Measurements from ENCODE around the gene RNF17.

Gene RNF17

GRCh38 chr13:24858953-24859352 lies 95.0 kb downstream of the RNF17 start:
- Histone ChIP-seq H3K4me1 (ENCODE audit: control insufficient read depth in 2 of 2, insufficient read depth in 2 of 2, low read length in 2 of 2) (no peaks in the 10 kb centered on the region), H3K36me3 (ENCODE audit: control insufficient read depth in 2 of 2, insufficient read depth in 2 of 2, low read length in 2 of 2) (no peaks in the 10 kb centered on the region), H3K4me3 (ENCODE audit: low read length in 2 of 2) (no peak overlapping the region), H3K9me3 (ENCODE audit: control insufficient read depth in 2 of 2, low read length in 2 of 2) (no peaks in the 10 kb centered on the region), H3K27me3 (ENCODE audit: control insufficient read depth in 2 of 2, insufficient read depth in 2 of 2, low read length in 2 of 2) (no peaks in the 10 kb centered on the region), H3K9ac (ENCODE audit: low read depth in 1 of 2, low read length in 2 of 2) (no peak overlapping the region), H3K27ac (ENCODE audit: low read depth in 2 of 2, low read length in 2 of 2) (no peak overlapping the region)

DNA sequence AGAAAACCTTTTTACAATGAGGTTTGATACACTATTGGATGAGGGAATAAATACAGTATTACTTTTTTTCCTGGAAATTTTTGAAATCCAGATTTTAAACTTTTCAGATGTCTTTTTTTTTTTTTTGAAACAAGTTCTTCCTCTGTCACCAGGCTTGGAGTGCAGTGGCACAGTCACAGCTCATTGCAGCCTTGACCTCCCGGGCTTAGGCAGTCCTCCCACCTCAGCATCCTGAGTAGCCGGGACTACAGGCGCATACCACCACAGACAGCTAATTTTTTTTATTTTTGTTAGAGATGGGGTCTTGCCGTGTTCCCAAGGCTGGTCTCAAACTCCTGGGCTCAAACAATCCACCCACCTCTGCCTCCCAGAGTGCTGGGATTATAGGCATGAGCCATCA lies 96.8 kb downstream of the RNF17 start:
- H3K27ac ChIP-seq (ENCODE audit: low read depth in 2 of 2, low read length in 2 of 2), result no peak overlapping the region
- no peak overlapping the region for H3K9ac ChIP-seq (ENCODE audit: low read depth in 1 of 2, low read length in 2 of 2)
- no peak overlapping the region for H3K4me3 ChIP-seq (ENCODE audit: low read length in 2 of 2)
- H3K9me3 ChIP-seq (ENCODE audit: control insufficient read depth in 2 of 2, low read length in 2 of 2), result no peaks in the 10 kb centered on the region
- no peaks in the 10 kb centered on the region for H3K4me1 ChIP-seq (ENCODE audit: control insufficient read depth in 2 of 2, insufficient read depth in 2 of 2, low read length in 2 of 2)
- no peaks in the 10 kb centered on the region for H3K27me3 ChIP-seq (ENCODE audit: control insufficient read depth in 2 of 2, insufficient read depth in 2 of 2, low read length in 2 of 2)
- H3K36me3 ChIP-seq (ENCODE audit: control insufficient read depth in 2 of 2, insufficient read depth in 2 of 2, low read length in 2 of 2), result no peaks in the 10 kb centered on the region

GRCh38 chr13:24861617-24862362 lies 97.8 kb downstream of the RNF17 start:
- Histone ChIP-seq H3K27me3 (ENCODE audit: control insufficient read depth in 2 of 2, insufficient read depth in 2 of 2, low read length in 2 of 2) (no peaks in the 10 kb centered on the region), H3K4me3 (ENCODE audit: low read length in 2 of 2) (no peak overlapping the region), H3K4me1 (ENCODE audit: control insufficient read depth in 2 of 2, insufficient read depth in 2 of 2, low read length in 2 of 2) (no peaks in the 10 kb centered on the region), H3K9me3 (ENCODE audit: control insufficient read depth in 2 of 2, low read length in 2 of 2) (no peaks in the 10 kb centered on the region), H3K36me3 (ENCODE audit: control insufficient read depth in 2 of 2, insufficient read depth in 2 of 2, low read length in 2 of 2) (no peaks in the 10 kb centered on the region), H3K27ac (ENCODE audit: low read depth in 2 of 2, low read length in 2 of 2) (no peak overlapping the region), H3K9ac (ENCODE audit: low read depth in 1 of 2, low read length in 2 of 2) (no peak overlapping the region)

GRCh38 chr13:24863748-24864540 lies 100.0 kb downstream of the RNF17 start:
- H3K4me3 ChIP-seq (ENCODE audit: low read length in 2 of 2), result no peak overlapping the region
- no peak overlapping the region for H3K27ac ChIP-seq (ENCODE audit: low read depth in 2 of 2, low read length in 2 of 2)
- H3K4me1 ChIP-seq (ENCODE audit: control insufficient read depth in 2 of 2, insufficient read depth in 2 of 2, low read length in 2 of 2), result no peaks in the 10 kb centered on the region
- H3K36me3 ChIP-seq (ENCODE audit: control insufficient read depth in 2 of 2, insufficient read depth in 2 of 2, low read length in 2 of 2), result no peaks in the 10 kb centered on the region
- no peaks in the 10 kb centered on the region for H3K27me3 ChIP-seq (ENCODE audit: control insufficient read depth in 2 of 2, insufficient read depth in 2 of 2, low read length in 2 of 2)
- no peaks in the 10 kb centered on the region for H3K9me3 ChIP-seq (ENCODE audit: control insufficient read depth in 2 of 2, low read length in 2 of 2)
- H3K9ac ChIP-seq (ENCODE audit: low read depth in 1 of 2, low read length in 2 of 2), result no peak overlapping the region

DNA sequence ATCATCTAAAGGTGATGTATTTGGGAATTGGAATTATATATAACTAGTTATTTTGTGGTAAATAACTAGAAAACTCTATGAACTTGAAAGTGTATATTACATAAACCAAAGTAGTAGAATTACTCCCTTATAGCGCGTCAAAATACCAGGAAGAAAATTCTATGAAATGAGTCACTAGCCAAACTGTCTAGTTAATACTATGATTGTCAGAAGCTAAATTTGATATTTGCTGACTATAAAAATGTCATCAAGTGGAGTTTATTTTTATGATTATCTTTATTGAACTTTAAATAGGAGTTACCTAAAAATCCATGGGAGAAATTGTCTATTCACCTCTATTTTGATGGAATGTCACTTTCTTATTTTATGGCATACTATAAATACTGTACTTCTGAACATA lies 100.6 kb downstream of the RNF17 start:
- no peak overlapping the region for H3K27ac ChIP-seq (ENCODE audit: low read depth in 2 of 2, low read length in 2 of 2)
- H3K27me3 ChIP-seq (ENCODE audit: control insufficient read depth in 2 of 2, insufficient read depth in 2 of 2, low read length in 2 of 2), result no peaks in the 10 kb centered on the region
- no peaks in the 10 kb centered on the region for H3K36me3 ChIP-seq (ENCODE audit: control insufficient read depth in 2 of 2, insufficient read depth in 2 of 2, low read length in 2 of 2)
- H3K9ac ChIP-seq (ENCODE audit: low read depth in 1 of 2, low read length in 2 of 2), result no peak overlapping the region
- H3K4me3 ChIP-seq (ENCODE audit: low read length in 2 of 2), result no peak overlapping the region
- H3K4me1 ChIP-seq (ENCODE audit: control insufficient read depth in 2 of 2, insufficient read depth in 2 of 2, low read length in 2 of 2), result no peaks in the 10 kb centered on the region
- H3K9me3 ChIP-seq (ENCODE audit: control insufficient read depth in 2 of 2, low read length in 2 of 2), result no peaks in the 10 kb centered on the region

- H3K27ac ChIP-seq (ENCODE audit: low read depth in 2 of 2, low read length in 2 of 2), result no peak overlapping the region
- no peak overlapping the region for H3K9ac ChIP-seq (ENCODE audit: low read depth in 1 of 2, low read length in 2 of 2)
- H3K4me3 ChIP-seq (ENCODE audit: low read length in 2 of 2), result peak overlapping the region in 1 of 2 donors; percentile 20
Observed at GRCh38 chr13:24865163-24865953, 101.4 kb downstream of the RNF17 start.

DNA sequence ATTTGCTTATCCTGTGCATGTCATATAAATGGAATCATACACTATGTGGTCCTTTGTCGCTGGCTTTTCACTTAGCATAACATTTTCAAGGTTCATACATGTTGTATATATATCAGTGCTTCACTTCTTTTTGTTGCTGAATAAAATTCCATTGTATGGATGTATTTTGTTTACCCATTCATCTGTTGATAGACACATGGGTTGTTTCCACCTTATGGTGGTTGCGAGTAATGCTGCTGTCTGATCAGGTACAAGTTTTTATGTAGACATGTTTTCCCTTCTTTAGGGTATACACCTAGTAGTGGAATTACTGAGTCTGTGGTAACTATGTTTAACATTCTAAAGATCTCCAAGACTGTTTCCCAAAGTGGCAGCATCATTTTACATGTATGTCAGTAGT lies 102.5 kb downstream of the RNF17 start:
- no peaks in the 10 kb centered on the region for H3K9me3 ChIP-seq (ENCODE audit: control insufficient read depth in 2 of 2, low read length in 2 of 2)
- no peaks in the 10 kb centered on the region for H3K27me3 ChIP-seq (ENCODE audit: control insufficient read depth in 2 of 2, insufficient read depth in 2 of 2, low read length in 2 of 2)
- no peak overlapping the region for H3K9ac ChIP-seq (ENCODE audit: low read depth in 1 of 2, low read length in 2 of 2)

More at GRCh38 chr13:24865163-24865953, 101.4 kb downstream of the RNF17 start:
- Histone ChIP-seq H3K4me1 (ENCODE audit: control insufficient read depth in 2 of 2, insufficient read depth in 2 of 2, low read length in 2 of 2) (no peaks in the 10 kb centered on the region), H3K27me3 (ENCODE audit: control insufficient read depth in 2 of 2, insufficient read depth in 2 of 2, low read length in 2 of 2) (no peaks in the 10 kb centered on the region), H3K9me3 (ENCODE audit: control insufficient read depth in 2 of 2, low read length in 2 of 2) (no peaks in the 10 kb centered on the region), H3K36me3 (ENCODE audit: control insufficient read depth in 2 of 2, insufficient read depth in 2 of 2, low read length in 2 of 2) (no peaks in the 10 kb centered on the region)

GRCh38 chr13:24868874-24869273 lies 104.9 kb downstream of the RNF17 start:
- Histone ChIP-seq H3K4me1 (ENCODE audit: control insufficient read depth in 2 of 2, insufficient read depth in 2 of 2, low read length in 2 of 2) (no peaks in the 10 kb centered on the region), H3K27ac (ENCODE audit: low read depth in 2 of 2, low read length in 2 of 2) (no peak overlapping the region), H3K4me3 (ENCODE audit: low read length in 2 of 2) (no peak overlapping the region), H3K9ac (ENCODE audit: low read depth in 1 of 2, low read length in 2 of 2) (no peak overlapping the region), H3K36me3 (ENCODE audit: control insufficient read depth in 2 of 2, insufficient read depth in 2 of 2, low read length in 2 of 2) (no peaks in the 10 kb centered on the region), H3K9me3 (ENCODE audit: control insufficient read depth in 2 of 2, low read length in 2 of 2) (no peaks in the 10 kb centered on the region), H3K27me3 (ENCODE audit: control insufficient read depth in 2 of 2, insufficient read depth in 2 of 2, low read length in 2 of 2) (no peaks in the 10 kb centered on the region)

More for the DNA sequence above, 102.5 kb downstream of the RNF17 start:
- Histone ChIP-seq H3K4me1 (ENCODE audit: control insufficient read depth in 2 of 2, insufficient read depth in 2 of 2, low read length in 2 of 2) (no peaks in the 10 kb centered on the region), H3K36me3 (ENCODE audit: control insufficient read depth in 2 of 2, insufficient read depth in 2 of 2, low read length in 2 of 2) (no peaks in the 10 kb centered on the region), H3K27ac (ENCODE audit: low read depth in 2 of 2, low read length in 2 of 2) (no peak overlapping the region), H3K4me3 (ENCODE audit: low read length in 2 of 2) (no peak overlapping the region)

GRCh38 chr13:24870380-24870760 lies 106.4 kb downstream of the RNF17 start:
- Histone ChIP-seq H3K9me3 (ENCODE audit: control insufficient read depth in 2 of 2, low read length in 2 of 2) (no peaks in the 10 kb centered on the region), H3K27ac (ENCODE audit: low read depth in 2 of 2, low read length in 2 of 2) (no peak overlapping the region), H3K36me3 (ENCODE audit: control insufficient read depth in 2 of 2, insufficient read depth in 2 of 2, low read length in 2 of 2) (no peaks in the 10 kb centered on the region), H3K27me3 (ENCODE audit: control insufficient read depth in 2 of 2, insufficient read depth in 2 of 2, low read length in 2 of 2) (peaks cover 0 to under 1% of the 10 kb centered on the region in 2 donors), H3K4me3 (ENCODE audit: low read length in 2 of 2) (no peak overlapping the region), H3K9ac (ENCODE audit: low read depth in 1 of 2, low read length in 2 of 2) (no peak overlapping the region), H3K4me1 (ENCODE audit: control insufficient read depth in 2 of 2, insufficient read depth in 2 of 2, low read length in 2 of 2) (no peaks in the 10 kb centered on the region)

- H3K36me3 ChIP-seq (ENCODE audit: control insufficient read depth in 2 of 2, insufficient read depth in 2 of 2, low read length in 2 of 2), result no peaks in the 10 kb centered on the region
- H3K27me3 ChIP-seq (ENCODE audit: control insufficient read depth in 2 of 2, insufficient read depth in 2 of 2, low read length in 2 of 2), result peaks cover 0 to 4% of the 10 kb centered on the region in 2 donors
- no peak overlapping the region for H3K9ac ChIP-seq (ENCODE audit: low read depth in 1 of 2, low read length in 2 of 2)
- no peaks in the 10 kb centered on the region for H3K9me3 ChIP-seq (ENCODE audit: control insufficient read depth in 2 of 2, low read length in 2 of 2)
- no peak overlapping the region for H3K27ac ChIP-seq (ENCODE audit: low read depth in 2 of 2, low read length in 2 of 2)
- peaks cover 0 to 2% of the 10 kb centered on the region in 2 donors for H3K4me1 ChIP-seq (ENCODE audit: control insufficient read depth in 2 of 2, insufficient read depth in 2 of 2, low read length in 2 of 2)
- no peak overlapping the region for H3K4me3 ChIP-seq (ENCODE audit: low read length in 2 of 2)
Observed at GRCh38 chr13:24875566-24875965, 111.6 kb downstream of the RNF17 start.

Data from mucosa of rectum (tissue), 2 donors.